ENCODE measurements around the gene CCR2.
"Not testable (repeated sequence)": the region's sequence is repeated elsewhere in the genome, so short reads cannot be mapped to it uniquely, and the experiment has no call there.

CCR2 gene

DNA sequence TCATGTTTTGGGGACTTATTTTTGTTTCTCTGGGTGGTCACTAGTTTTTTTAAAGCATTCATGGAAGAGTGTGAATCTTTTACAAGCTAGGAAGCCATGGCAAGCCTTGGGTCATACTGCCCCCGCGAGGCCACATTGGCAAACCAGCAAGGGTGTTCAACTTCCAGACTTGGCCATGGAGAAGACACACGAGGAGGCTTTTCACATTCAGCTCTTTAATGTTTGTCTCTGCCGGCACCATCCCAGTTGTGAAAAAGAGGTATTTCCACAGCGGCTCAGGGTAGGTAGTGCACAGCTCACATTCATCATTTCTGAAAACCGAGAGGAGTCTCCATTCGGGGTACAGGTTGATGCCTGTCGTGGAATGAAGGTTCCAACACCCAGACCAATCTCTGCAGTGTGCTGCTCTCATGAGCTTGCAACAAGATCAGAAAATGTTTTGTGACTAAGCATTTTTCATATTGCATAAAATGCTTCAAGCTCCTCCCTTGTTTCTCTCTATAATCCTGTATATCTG, 24.6 kb downstream of the CCR2 start:
- DNase-seq (ENCODE audit: low read depth in 2 of 2) = peak; percentile 34 to 39

- no peak for DNase-seq (ENCODE audit: low read depth in 2 of 2)
Measured at GRCh38 chr3:46380471-46381221, 26.7 kb downstream of the CCR2 start.

- DNase-seq (ENCODE audit: low read depth in 2 of 2) = no peak
Measured at GRCh38 chr3:46381625-46382024, 27.7 kb downstream of the CCR2 start.

GRCh38 chr3:46383211-46383950, 29.5 kb downstream of the CCR2 start:
- no peak for DNase-seq (ENCODE audit: low read depth in 2 of 2)

GRCh38 chr3:46383951-46384330, 30.0 kb downstream of the CCR2 start:
- DNase-seq (ENCODE audit: low read depth in 2 of 2) = no peak

DNA sequence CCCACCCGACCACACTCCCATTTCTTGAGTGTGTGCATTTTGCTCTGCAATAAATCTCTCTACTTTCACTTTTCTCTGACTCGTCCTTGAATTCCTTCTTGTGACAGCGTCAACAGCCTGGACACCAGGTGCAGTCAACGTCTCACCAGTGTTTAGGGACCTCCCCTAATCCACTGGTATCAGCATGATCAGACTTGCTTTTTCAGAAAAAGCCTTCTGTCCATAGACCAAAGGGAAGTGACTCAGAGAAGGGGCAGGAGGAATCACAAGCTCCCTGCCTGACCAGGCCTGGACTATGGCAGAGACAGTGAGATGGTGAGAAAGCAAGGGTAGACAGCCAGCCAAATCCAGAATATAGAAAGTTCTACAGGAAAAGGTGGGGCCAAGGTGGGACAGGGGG, 32.3 kb downstream of the CCR2 start:
- no peak for DNase-seq (ENCODE audit: low read depth in 2 of 2)

DNA sequence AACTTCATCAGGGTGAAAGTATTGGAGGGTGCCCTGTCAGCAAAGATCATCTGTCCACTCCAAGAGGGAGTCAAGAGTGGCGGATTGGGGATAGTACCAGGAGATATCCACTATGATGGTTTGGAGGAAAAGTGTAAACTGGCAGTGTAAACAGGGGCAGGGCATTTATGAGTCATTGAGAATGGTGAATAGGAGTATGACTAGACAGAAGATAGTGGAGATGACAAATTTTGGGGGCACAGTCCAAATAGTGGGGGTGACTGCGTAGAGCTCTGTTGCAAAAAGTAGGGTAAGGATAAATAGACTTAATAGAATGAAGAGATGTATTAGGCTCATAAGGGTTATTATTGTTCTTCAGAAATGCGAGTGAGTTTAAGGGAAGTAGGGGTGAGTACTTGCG, 34.9 kb downstream of the CCR2 start:
- DNase-seq (ENCODE audit: low read depth in 2 of 2) = not testable (repeated sequence)

GRCh38 chr3:46389306-46389705, 35.4 kb downstream of the CCR2 start:
- DNase-seq (ENCODE audit: low read depth in 2 of 2) = no peak

GRCh38 chr3:46391526-46391925, 37.6 kb downstream of the CCR2 start:
- not testable (repeated sequence) for DNase-seq (ENCODE audit: low read depth in 2 of 2)

DNA sequence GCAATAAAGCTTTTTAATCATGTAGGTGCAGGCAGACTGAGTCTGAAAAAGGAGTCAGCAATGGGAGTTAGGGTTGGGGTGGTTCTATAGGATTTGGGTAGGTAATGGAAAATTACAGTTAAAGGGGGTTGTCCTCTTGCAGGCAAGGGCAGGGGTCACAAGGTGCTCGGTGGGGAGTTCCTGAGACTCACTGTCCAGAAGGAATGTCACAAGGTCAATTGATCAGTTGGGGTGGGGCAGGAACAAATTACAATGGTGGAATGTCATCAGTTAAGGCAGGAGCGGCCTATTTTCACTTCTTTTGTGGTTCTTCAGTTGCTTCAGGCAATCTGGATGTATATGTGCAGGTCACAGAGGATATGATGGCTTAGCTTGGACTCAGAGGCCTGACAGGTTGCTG, 39.1 kb downstream of the CCR2 start:
- DNase-seq (ENCODE audit: low read depth in 2 of 2) = no peak

DNA sequence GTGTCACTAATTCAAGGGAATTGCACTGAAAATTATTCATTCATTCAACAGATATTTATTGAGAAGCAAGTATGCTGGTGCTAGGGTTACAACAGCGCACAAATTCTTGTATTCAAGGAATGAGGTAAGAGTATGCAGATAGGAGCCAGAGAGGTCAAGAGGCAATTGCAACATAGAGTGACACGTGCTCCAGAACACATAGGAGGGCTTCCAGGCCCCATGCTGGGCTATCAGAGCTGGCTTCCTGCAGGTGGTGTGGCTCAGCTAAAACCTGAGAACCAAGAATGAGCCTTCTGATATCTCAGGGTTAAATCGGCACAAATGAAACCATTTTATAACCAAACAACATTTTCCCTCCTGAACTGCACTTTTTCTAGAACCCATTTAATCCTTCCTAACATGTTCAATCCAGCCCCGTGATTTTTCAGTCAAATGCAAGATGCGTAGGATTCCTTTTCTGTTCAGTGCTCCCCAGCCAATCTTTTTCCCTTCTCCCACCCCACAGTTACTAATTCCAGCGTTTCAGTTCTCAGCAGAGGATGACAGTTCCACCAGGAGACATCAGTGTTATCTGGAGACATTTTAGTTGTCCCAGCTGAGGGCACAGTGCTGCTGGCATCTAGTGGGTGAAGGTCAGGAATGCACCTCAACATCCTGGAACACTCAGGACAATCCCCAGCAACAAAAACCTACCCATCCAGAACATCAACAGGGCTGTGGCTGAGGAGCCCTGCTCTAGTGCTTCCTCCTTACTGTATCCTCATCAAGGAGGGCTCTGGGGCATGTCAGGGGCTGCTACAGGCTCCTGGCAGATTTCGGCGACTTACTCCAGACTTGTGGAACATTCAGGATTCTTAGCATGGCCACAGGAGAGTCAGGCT, 39.9 kb downstream of the CCR2 start:
- no peak for DNase-seq (ENCODE audit: low read depth in 2 of 2)

DNA sequence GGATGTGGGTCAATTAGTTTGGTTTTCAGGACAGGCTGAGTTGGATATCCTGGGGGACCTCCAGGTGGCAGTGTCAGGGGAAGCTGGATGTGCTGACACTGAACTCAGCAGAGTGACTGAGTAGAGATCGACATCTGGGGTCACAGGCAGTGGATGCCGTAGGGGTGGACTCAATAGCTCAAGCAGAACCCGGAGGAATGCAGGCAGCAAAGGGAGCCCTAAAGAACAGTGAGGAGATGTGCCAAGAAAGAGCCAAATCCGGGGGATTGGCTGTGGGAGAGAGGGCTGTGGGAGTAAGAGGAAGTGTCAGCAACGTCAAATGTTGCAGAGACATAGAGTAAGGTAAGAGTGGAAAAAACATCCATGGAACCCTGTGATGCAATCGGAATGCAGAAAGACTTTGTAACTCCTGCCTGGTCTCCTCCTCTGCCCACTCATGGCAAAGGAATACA, 41.3 kb downstream of the CCR2 start:
- DNase-seq (ENCODE audit: low read depth in 2 of 2) = no peak

GRCh38 chr3:46395766-46396530, 42.0 kb downstream of the CCR2 start:
- DNase-seq (ENCODE audit: low read depth in 2 of 2) = no peak

DNA sequence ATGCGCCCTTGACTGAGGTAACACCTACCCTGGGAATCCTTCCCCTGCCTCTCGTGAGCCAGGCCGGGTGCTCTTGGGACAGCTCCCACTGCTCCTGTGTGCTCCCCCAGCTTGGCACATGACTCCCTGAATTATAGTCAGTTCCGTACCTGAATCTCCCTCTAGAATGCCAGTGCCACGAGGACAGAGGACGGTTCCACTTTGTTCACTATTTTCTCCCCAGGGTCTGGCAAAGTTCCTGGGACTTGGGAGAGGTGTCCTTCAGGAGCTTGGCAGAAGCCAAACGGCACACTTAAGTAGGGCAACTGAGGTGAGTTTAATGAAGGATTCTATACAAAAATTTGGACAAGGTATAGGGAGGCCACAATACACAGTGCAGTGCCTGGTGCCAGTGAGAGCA, 43.2 kb downstream of the CCR2 start:
- no peak for DNase-seq (ENCODE audit: low read depth in 2 of 2)

DNA sequence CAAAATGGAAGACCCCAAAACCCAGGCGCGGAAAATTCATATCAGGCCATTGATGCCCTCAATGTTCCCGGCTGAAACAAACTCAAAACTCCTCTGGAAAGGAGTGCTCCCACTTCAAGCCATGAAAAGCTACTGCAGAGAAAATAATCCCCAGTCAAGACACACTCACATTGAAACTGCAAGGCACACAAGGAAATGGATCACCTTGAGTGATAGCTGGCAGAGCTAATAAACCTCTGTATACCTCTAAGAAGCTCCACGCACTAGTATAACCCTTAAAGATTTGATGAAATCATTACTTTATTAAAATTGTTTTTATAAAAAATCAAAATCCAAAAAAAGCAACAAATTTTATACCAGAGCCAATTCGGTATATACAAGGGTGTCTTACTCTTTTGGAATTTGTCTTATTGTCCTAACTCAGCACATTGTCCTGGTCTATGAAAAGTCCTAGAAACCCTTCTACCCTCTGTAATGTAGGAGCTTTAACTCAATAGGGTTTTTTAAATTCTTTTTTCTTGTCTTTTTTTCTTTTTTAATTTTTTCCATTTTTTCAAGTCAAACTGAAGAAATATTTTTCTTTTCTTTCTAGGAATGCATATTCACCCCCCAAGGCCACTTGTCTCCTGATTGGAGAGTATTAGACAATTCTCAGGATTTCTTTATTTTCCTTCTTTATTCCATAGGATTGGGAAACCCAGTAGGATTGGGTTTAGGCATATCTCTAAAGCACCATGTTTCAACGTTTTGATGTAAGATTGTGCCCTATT, 44.5 kb downstream of the CCR2 start:
- DNase-seq (ENCODE audit: low read depth in 2 of 2) = no peak

DNA sequence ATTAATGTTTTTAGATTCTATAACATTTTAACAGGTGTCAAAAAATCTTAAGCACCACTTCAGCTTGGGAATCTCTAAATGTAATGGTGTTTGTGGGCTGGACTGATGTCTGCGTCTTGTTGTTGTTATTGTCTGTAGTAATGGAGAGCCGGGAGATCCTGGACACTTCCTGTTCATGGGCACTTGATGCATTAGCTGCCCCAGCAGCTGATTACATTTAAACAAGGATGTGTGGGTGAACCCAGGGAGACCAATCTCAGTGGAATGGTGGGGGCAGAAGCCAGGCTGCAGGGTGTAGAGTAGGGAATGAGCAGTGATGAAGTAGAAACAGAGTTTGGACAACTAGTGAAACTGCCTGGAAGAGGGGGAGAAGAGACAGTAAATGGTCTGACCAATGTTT, 45.2 kb downstream of the CCR2 start:
- no peak for DNase-seq (ENCODE audit: low read depth in 2 of 2)

GRCh38 chr3:46399557-46399956, 45.6 kb downstream of the CCR2 start:
- DNase-seq (ENCODE audit: low read depth in 2 of 2) = no peak

DNA sequence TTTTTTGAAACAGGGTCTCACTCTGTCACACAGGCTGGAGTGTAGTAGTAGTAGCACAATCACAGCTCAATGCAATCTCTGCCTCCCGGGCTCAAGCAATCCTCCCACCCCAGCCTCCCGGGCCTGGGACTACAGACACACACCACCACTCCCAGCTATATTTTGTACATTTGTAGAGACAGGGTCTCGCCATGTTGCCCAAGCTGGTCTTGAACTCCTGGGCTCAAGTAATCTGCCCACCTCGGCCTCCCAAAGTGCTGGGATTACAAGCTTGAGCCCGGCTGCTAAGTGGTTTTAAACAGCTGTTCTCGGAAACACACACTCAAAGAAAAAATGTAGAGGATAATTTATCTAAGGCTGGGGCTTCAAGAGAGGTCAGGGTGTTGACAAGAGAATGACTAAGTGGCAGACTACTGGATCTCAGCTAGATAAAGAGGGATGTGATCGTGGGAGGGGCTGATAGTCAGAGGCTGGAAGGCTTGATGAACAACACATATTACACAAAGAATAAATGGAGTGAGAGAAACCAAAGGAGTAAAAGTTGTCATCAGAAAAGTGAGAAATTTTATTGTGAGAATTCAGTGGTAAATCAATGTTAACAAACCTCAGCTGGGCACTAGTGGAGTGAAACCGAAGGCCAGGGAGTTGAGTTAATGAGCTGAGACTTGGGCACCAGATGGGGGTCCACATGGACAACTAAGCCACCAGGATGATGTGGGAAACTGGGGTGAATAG, 46.3 kb downstream of the CCR2 start:
- DNase-seq (ENCODE audit: low read depth in 2 of 2) = no peak

- no peak for DNase-seq (ENCODE audit: low read depth in 2 of 2)
Measured at GRCh38 chr3:46400846-46401245, 46.9 kb downstream of the CCR2 start.

GRCh38 chr3:46401579-46401978, 47.7 kb downstream of the CCR2 start:
- no peak for DNase-seq (ENCODE audit: low read depth in 2 of 2)
